Measurements from ENCODE around the gene GPC6. TPM values are rescaled to one million over a fixed set of nuclear protein-coding genes. Genes with fewer than 3 reads are reported as not detected.
A peak's percentile ranks its signal among the peaks of the same experiment; 100 is the strongest.

Gene GPC6
- polyA plus RNA-seq, 1 of the 3 experiments (the other 2 are of a cell fraction): 6.7 TPM

DNA sequence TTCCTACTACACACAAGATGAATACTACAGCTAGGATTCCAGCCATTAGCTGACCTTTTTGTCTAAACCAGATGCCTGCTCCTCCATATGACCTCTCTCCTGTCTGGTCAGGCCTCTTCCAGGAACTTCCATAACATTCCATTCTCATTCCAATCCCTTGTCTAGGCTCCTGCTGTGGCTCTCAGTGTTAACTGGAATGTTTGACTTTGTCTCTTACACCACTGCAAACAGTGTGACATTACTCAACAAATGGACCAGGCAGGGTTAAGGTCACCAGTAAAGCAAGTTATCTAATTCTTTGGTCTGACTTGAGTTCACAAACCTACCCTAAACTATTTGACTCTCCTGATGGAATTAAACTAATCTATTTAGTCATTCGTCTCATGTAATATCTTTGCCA lies 2.1 kb upstream of the GPC6 start:
- Histone ChIP-seq H3K4me3 (ENCODE audit: low read depth in 2 of 2, low read length in 1 of 2) (no peak overlapping the region), H3K9me2 (no peaks in the 10 kb centered on the region), H3K4me2 (no peak overlapping the region), H3K36me3 (replicated peaks in 1 of 2; ENCODE audit: control insufficient read depth in 1 of 2, insufficient read depth in 2 of 2, low read length in 1 of 2) (no peaks in the 10 kb centered on the region), H3K79me2 (ENCODE audit: insufficient read depth) (peaks cover 13% of the 10 kb centered on the region), H3K9ac (no peak overlapping the region), H2AFZ (ENCODE audit: low read depth) (no peak overlapping the region), H3K27ac (ENCODE audit: low read depth in 2 of 2, low read length in 1 of 2) (no peak overlapping the region), H3K4me1 (ENCODE audit: control insufficient read depth in 1 of 2, insufficient read depth in 2 of 2, low read depth in 1 of 2, low read length in 1 of 2) (peaks cover 2 to 3% of the 10 kb centered on the region in 2 experiments; a peak in 2 of 4 replicates), H4K20me1 (ENCODE audit: insufficient read depth) (no peaks in the 10 kb centered on the region), H3K27me3 (ENCODE audit: insufficient read depth) (no peaks in the 10 kb centered on the region), H3K9me3 (no peaks in the 10 kb centered on the region), H3F3A (replicated peaks; ENCODE audit: insufficient read depth) (peaks cover 5% of the 10 kb centered on the region)
- no peak for TF ChIP-seq POLR2AphosphoS5 (IDR thresholded peaks at IDR 0.05; ENCODE audit: low read depth, low read length)
- TF ChIP-seq TEAD4 (IDR thresholded peaks at IDR 0.05; ENCODE audit: borderline replicate concordance, insufficient read depth): no peak
- no peak for TF ChIP-seq RCOR1 (IDR thresholded peaks at IDR 0.05; ENCODE audit: low read length)
- TF ChIP-seq, protein P1, sequence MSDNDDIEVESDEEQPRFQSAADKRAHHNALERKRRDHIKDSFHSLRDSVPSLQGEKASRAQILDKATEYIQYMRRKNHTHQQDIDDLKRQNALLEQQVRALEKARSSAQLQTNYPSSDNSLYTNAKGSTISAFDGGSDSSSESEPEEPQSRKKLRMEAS (IDR thresholded peaks at IDR 0.05; ENCODE audit: low read depth): no peak
- TF ChIP-seq TCF12 (IDR thresholded peaks at IDR 0.05): peak; percentile 24; the same call in 1 of the 2 replicates
- TF ChIP-seq YY1 (IDR thresholded peaks at IDR 0.05; ENCODE audit: low read depth): no peak
- no peak for TF ChIP-seq FOXJ3 (CRISPR knock-in tag; IDR thresholded peaks at IDR 0.05)
- TF ChIP-seq FOSL2 (IDR thresholded peaks at IDR 0.05; ENCODE audit: borderline replicate concordance, low read depth): no peak
- no peak for TF ChIP-seq GATA2 (CRISPR knock-in tag; IDR thresholded peaks at IDR 0.05)
- TF ChIP-seq, protein P2, sequence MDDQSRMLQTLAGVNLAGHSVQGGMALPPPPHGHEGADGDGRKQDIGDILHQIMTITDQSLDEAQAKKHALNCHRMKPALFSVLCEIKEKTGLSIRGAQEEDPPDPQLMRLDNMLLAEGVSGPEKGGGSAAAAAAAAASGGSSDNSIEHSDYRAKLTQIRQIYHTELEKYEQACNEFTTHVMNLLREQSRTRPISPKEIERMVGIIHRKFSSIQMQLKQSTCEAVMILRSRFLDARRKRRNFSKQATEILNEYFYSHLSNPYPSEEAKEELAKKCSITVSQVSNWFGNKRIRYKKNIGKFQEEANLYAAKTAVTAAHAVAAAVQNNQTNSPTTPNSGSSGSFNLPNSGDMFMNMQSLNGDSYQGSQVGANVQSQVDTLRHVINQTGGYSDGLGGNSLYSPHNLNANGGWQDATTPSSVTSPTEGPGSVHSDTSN (IDR thresholded peaks at IDR 0.05): 0 out of 2 replicates have a peak, but pooled peaks have one; percentile 6
- TF ChIP-seq JUND (IDR thresholded peaks at IDR 0.05): no peak
- ChIA-PET POLR2A (no interaction called here), CTCF (interaction anchor here (0.6 kb wide), 1 partner anchor 1624 kb away, joined by 3 read pairs; no protein-coding TSS in a partner anchor)
- 92% methylated on average over 1 of the region's 1 CpG for WGBS (ENCODE audit: low lambda C conversion rate)
- DNase-seq: no peak

DNA sequence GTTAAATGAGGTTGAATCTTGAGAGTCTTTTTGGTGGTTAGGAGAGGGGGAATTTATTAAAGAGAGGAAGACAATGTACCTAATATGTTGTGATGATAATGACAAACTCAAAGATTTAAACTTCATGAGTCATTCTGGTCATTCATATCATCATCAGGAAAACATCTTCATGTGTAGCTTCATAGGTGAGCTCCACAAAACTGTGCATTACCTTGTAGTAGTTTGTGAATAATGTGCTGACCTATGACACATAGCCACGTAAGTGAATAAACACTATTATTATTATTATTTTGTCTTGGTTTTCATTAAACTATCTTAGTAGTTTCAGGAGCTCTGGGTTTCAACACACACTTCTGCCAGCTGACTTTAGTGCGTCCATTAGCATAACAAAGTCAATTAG lies 997 bp upstream of the GPC6 start:
- Histone ChIP-seq H3K9me3 (no peaks in the 10 kb centered on the region), H3K4me2 (no peak overlapping the region), H2AFZ (ENCODE audit: low read depth) (0 out of 2 replicates have a peak overlapping the region, but pooled peaks have one; percentile 95), H3F3A (replicated peaks; ENCODE audit: insufficient read depth) (peaks cover 5% of the 10 kb centered on the region), H3K27me3 (ENCODE audit: insufficient read depth) (no peaks in the 10 kb centered on the region), H3K79me2 (ENCODE audit: insufficient read depth) (peaks cover 21% of the 10 kb centered on the region), H3K9me2 (no peaks in the 10 kb centered on the region), H3K27ac (ENCODE audit: low read depth in 2 of 2, low read length in 1 of 2) (peak overlapping the region in 1 of 2 experiments; percentile 98; a peak in 1 of 4 replicates), H3K9ac (no peak overlapping the region), H3K4me1 (ENCODE audit: control insufficient read depth in 1 of 2, insufficient read depth in 2 of 2, low read depth in 1 of 2, low read length in 1 of 2) (peaks cover 10 to 13% of the 10 kb centered on the region in 2 experiments; a peak in 3 of 4 replicates), H3K36me3 (replicated peaks in 1 of 2; ENCODE audit: control insufficient read depth in 1 of 2, insufficient read depth in 2 of 2, low read length in 1 of 2) (no peaks in the 10 kb centered on the region), H4K20me1 (ENCODE audit: insufficient read depth) (no peaks in the 10 kb centered on the region), H3K4me3 (ENCODE audit: low read depth in 2 of 2, low read length in 1 of 2) (peak overlapping the region in 1 of 2 experiments; percentile 97; a peak in 1 of 4 replicates)
- POLR2A ChIA-PET: no interaction called here
- CTCF ChIA-PET: interaction anchor here (0.8 to 2.5 kb wide), 3 partner anchors 18 to 1136 kb away, joined by 3 to 9 read pairs (median 3); no protein-coding TSS in a partner anchor
- DNase-seq: no peak
- TF ChIP-seq GATA2 (CRISPR knock-in tag; IDR thresholded peaks at IDR 0.05) (no peak), JUND (IDR thresholded peaks at IDR 0.05) (no peak), RFX5 (IDR thresholded peaks at IDR 0.05; ENCODE audit: low read length) (no peak), ELF1 (IDR thresholded peaks at IDR 0.05) (no peak), CHD2 (IDR thresholded peaks at IDR 0.05; ENCODE audit: low read length, partially characterized antibody) (no peak), RXRA (IDR thresholded peaks at IDR 0.05; ENCODE audit: borderline replicate concordance, low read depth) (no peak), SIN3A (IDR thresholded peaks at IDR 0.05; ENCODE audit: borderline replicate concordance, low read depth, low read length) (no peak), POLR2AphosphoS5 (IDR thresholded peaks at IDR 0.05; ENCODE audit: low read depth, low read length) (no peak), MEF2A (IDR thresholded peaks at IDR 0.05; ENCODE audit: borderline replicate concordance, low read depth) (no peak)
- TF ChIP-seq, protein P1 (IDR thresholded peaks at IDR 0.05; ENCODE audit: low read depth): no peak
- WGBS (ENCODE audit: low lambda C conversion rate): 66% methylated on average over 2 of the region's 2 CpGs
